Heart left ventricle (tissue), 13 donors: ENCODE measurements around the gene PAF1.

Source experiments
- POLR2A ChIP-seq, 2 donors: fragments of 450-650 bp; IDR thresholded peaks; one replicate each; pipeline ENCODE4 v1.6.1; 2017; ENCODE audit warnings: antibody characterized with exemption in 2 of 2, mild to moderate bottlenecking in 2 of 2, moderate library complexity in 2 of 2
- TF ChIP-seq, protein P1 (sequence below), 12 donors: fragments of 200-600 bp; sonication (generic) in 4 of 12; IDR thresholded peaks; one replicate each; pipeline versions ENCODE4 v1.5.0 to v1.8.0; 2018 to 2022; ENCODE audit warnings: antibody characterized with exemption in 12 of 12, mild to moderate bottlenecking in 5 of 12
- donor health status: ischemic (EF 13 %, LVEDD 7.1; RV severe dilation, severe dysfunction).
- donor health status: DM: no; HTN: yes; CAD: no.
- donor health status: DM: no; HTN: no; CAD: no.
- donor health status: ischemic (EF 25% LVEDD 6.9; RV normal size, moderate dysfunction).
- donor health status: ischemic (EF 25% LVEDD 5.7; RV mildly dilated, moderate dysfunction).
- donor health status: ischemic (EF 35%, LVEDD 5.7; RV mildly dilated, moderate dysfunction).
- donor health status: nonischemic (EF 11% LVEDD 7.7; RV severe dilation, severe dysfunction).
- donor health status: DM: yes; HTN: yes; CAD: no.
- donor health status: PGD.
- donor health status: ischemic (EF 29% LVEDD 5.4; RV normal size, mild dysfunction).
- donor health status: nonischemic (EF 23%, LVEDD 6.1; RV moderate dilation, normal function).

DNA sequence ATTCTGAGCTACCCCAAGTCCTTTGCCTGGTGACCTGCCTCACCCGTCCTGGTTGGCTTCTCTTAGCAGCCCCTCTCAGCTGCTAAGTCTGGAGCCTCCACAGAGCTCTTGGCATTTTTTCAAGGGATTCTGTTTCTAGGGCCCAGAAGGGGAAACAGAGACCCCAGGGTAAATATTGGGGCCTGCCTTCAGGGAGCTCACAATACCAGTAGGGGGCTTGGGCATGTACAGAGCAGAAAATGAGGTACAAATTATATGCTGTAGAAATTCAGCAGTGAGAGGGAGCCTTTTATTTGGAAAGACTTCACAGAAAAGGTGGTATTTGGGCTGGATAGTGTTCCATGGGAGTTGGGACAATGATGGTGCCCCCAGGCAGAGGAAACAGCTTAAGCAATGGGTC lies 45.0 kb downstream of the PAF1 start:
- TF ChIP-seq, protein P1, sequence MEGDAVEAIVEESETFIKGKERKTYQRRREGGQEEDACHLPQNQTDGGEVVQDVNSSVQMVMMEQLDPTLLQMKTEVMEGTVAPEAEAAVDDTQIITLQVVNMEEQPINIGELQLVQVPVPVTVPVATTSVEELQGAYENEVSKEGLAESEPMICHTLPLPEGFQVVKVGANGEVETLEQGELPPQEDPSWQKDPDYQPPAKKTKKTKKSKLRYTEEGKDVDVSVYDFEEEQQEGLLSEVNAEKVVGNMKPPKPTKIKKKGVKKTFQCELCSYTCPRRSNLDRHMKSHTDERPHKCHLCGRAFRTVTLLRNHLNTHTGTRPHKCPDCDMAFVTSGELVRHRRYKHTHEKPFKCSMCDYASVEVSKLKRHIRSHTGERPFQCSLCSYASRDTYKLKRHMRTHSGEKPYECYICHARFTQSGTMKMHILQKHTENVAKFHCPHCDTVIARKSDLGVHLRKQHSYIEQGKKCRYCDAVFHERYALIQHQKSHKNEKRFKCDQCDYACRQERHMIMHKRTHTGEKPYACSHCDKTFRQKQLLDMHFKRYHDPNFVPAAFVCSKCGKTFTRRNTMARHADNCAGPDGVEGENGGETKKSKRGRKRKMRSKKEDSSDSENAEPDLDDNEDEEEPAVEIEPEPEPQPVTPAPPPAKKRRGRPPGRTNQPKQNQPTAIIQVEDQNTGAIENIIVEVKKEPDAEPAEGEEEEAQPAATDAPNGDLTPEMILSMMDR (IDR thresholded peaks at IDR 0.05): no peak
- TF ChIP-seq POLR2A (IDR thresholded peaks at IDR 0.05): no peak
